Adrenal gland (tissue), 5 donors: Measurements from ENCODE around the gene TRPV3.

Source experiments
- CTCF ChIP-seq, 6 experiments: fragments of 450-650 bp in 4 of 6; fragments of 200-600 bp in 2 of 6; sonication (generic) in 1 of 6; IDR thresholded peaks; 1 replicate in 5 of 6; 2 replicates in 1 of 6; pipeline versions ENCODE4 v1.5.1 to v1.8.0; 2016 to 2021; ENCODE audit warnings: antibody characterized with exemption in 6 of 6, mild to moderate bottlenecking in 2 of 6, moderate library complexity in 1 of 6
- POLR2A ChIP-seq, 2 donors: fragments of 450-650 bp; IDR thresholded peaks; one replicate each; pipeline ENCODE4 v1.6.1; 2017; ENCODE audit warnings: antibody characterized with exemption in 2 of 2, mild to moderate bottlenecking in 2 of 2, moderate library complexity in 1 of 2
- donor health status: DM: no; HTN: no; CAD: no.

- TF ChIP-seq CTCF (IDR thresholded peaks at IDR 0.05) (no peak), POLR2A (IDR thresholded peaks at IDR 0.05) (no peak)
Measured at GRCh38 chr17:3469529-3469928, 88.1 kb downstream of the TRPV3 start.
